Stimulated activated CD4-positive, alpha-beta T cell treated with anti-CD3 and anti-CD28 coated beads, Interleukin-15, amount 100 ng/mL, for 1 hour (primary cell): ENCODE data around the gene TTC5.
"Not testable (repeated sequence)": the region's sequence is repeated elsewhere in the genome, so short reads cannot be mapped to it uniquely, and the experiment has no call there.

Source experiments
- DNase-seq, 2 donors: peaks; one replicate each; pipeline ENCODE4 v3.0.0-alpha.2; 2020; ENCODE audit warnings: low read depth in 1 of 2, low spot score in 1 of 2

TTC5 gene, protein sequence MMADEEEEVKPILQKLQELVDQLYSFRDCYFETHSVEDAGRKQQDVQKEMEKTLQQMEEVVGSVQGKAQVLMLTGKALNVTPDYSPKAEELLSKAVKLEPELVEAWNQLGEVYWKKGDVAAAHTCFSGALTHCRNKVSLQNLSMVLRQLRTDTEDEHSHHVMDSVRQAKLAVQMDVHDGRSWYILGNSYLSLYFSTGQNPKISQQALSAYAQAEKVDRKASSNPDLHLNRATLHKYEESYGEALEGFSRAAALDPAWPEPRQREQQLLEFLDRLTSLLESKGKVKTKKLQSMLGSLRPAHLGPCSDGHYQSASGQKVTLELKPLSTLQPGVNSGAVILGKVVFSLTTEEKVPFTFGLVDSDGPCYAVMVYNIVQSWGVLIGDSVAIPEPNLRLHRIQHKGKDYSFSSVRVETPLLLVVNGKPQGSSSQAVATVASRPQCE

DNA sequence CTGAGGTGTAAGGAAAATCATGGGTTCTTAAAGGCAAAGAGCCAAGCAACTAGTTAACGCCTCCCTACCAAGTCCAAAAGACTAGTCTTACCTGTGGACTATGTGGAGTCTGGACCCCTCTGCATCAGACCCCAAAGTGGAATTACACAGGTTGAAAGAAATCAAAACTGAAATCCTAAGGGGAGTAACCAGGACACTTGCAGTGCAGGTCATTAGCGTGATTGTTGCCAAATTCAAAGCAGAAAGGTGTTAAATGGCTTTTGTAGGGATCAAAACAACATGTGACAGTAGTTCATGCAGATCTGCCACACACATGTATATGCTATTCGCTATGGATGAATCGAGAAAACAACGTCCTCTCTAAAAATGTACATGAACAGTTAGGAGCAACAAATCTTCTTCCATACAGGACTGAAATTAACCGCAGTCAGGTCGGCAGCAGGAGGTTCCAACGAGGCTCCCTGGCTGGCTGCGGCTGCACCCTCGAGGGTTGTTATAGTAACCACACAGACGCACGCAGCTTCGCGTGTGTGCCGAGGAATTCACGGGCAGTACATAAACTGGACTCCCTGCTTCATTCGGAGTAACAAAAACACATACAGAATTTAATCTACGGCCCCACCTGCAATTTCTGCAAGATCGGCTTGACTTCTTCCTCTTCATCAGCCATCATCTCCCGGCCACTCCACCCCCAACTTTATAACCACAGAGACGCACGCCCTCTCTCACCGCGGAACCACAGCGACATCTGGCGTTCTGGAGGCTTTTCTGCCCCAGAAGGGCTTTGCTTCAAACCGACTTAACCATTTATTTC is at the start of gene TTC5:
TSS of gene TTC5 (minus strand) at position 687 of the 814 bp plus-strand sequence. CDS start at position 673, 14 bp downstream.
- peak; percentile 83 to 84 for DNase-seq

DNA sequence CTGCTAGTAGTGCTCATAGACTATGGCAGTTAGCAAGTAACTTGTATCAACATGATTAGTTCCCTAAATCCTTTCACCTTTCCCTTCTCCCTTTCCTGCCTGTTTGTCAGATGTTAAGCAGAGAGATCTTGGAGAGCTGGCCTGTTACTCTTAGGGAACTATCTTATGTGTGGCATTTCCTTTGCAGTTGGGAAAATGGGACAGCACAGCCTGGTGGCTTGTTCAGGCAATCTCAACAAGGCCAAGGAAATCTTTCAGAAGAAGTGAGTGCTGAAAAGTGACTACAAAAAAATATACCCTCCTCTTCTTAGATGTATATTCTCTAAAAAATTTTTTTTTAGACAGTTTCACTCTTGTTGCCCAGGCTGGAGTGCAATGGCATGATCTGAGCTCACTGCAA is 45.1 kb upstream of the TTC5 start:
- DNase-seq: no peak

DNA sequence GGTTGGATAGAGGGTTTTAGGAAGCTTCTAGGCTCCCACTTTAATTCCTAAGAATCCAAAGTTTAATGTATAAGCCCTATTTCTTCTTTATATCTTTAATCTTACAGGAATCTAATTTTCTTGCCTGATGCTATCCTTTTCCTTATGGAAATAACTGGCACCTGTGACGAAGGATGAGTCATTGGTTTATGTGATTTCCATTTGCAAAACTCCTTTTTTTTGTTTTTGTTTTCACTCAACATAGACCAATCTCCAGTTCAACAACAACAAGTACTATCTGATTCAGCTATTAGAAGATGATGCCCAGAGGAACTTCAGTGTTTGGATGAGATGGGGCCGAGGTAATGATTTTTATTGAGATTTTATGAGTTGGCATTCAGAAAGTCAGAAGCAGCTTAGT is 44.5 kb upstream of the TTC5 start:
- DNase-seq: no peak

DNA sequence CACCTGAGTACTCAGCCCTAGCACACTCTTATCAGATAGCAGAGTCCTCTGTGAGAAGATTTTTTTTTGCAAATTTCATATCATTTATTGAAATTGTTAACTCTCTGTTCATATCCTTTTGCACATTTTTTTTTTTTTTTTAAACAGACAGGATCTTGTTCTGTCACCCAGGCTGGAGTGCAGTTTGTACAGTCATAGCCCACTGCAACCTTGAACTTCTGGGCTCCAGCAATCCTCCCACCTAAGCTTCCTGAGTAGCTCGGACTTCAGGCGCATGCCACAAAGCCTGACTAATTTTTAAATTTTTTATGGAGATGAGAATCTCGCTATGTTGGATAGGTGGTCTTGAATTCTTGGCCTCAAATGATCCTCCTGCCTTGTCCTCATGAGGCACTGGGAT is 42.0 kb upstream of the TTC5 start:
- DNase-seq: no peak

DNA sequence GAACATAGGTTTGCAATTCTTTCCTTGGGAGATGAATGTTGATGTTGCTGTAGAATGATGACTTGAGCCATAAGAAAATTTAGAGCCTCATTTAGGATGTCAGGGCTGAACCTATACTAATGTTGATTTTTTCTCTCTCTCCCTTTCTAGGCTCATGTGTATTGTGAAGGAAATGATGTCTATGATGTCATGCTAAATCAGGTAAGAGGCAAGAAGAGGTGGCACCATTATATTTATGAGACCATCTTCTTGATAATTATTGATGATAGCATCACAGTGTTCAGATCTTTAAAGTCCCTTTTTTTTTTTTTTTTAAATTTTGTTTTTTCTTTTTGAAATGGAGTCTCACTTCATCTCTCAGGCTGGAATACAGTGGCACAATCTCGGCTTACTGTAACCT is 41.0 kb upstream of the TTC5 start:
- DNase-seq: no peak

DNA sequence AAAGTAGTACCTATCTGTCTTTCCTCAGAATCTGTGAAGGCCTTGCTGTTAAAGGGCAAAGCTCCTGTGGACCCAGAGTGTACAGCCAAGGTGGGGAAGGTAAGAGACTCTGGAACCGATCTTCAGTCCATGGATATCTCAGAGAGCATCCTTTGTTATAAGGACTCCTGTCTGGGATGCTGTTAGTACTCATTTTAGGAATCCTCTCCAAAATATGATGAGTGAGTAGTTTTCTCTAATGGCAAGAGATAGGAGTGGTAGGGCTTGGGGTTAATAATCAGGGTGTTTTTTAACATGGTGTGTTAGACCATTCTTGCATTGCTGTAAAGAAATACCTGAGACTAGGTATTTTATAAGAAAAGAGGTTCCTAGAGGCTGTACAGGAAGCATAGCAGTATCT is 39.6 kb upstream of the TTC5 start:
- DNase-seq: no peak

DNA sequence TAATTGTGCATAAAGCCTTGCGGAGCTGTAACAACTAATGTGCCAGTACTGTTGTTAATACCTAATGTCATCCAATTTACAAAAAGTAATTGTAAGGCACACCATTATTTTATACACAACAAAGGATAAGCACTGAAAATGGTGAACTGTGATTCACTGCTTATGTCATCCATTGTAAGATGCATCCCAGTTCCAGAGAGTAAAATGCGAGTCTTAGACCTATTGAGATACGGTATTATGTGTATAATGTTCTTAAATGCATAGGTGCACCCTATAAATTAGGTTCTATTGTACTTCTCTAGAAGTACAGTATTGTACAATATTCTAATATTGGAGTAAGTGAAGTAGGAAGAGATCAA is 38.1 kb upstream of the TTC5 start:
- no peak for DNase-seq

DNA sequence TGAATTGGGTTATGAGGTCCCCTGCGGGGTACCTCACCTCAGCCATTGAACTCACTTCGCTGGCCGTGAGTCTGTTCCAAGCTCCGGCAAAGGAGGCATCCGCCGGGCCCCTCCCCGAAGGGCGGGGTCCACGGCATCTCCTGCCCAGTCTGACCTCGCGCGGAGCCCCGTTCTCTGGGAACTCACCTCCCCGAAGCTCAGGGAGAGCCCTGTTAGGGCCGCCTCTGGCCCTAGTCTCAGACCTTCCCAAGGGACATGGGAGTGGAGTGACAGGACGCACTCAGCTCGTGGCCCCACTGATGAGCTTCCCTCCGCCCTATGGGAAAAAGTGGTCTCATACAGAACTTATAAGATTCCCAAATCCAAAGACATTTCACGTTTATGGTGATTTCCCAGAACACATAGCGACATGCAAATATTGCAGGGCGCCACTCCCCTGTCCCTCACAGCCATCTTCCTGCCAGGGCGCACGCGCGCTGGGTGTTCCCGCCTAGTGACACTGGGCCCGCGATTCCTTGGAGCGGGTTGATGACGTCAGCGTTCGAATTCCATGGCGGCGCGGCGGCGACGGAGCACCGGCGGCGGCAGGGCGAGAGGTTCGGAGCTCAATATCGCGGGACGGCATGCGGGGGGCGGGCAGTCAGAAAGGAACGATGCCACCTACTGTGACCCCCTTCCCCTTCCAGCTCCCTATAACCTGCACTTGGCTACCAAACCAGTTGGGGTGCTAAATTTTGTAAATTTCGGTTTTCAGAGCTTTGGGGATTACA is 37.5 kb upstream of the TTC5 start, which contains the start of gene PARP2:
TSS of gene PARP2 (plus strand) at position 544 of the 770 bp plus-strand sequence. CDS start at position 551, 7 bp downstream.
- peak; percentile 76 to 82 for DNase-seq

DNA sequence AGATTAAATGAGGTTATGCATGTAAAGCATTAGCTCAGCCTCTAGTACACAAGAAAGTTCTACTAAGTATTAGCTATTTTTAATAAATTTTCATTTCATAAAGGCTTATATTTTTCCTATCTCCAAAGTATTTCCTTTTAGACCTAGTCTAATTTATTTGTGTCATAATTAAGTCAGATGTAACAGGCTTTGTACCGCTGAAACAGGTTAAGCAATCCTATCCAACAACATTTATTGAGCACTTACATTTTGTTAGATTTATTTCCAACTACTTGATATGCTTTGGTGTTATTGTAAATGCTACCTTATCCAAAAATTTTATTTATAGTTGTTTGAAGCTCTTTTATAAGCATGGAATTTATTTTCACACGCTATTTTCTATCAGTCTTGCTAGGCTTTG is 35.9 kb upstream of the TTC5 start:
- no peak for DNase-seq

DNA sequence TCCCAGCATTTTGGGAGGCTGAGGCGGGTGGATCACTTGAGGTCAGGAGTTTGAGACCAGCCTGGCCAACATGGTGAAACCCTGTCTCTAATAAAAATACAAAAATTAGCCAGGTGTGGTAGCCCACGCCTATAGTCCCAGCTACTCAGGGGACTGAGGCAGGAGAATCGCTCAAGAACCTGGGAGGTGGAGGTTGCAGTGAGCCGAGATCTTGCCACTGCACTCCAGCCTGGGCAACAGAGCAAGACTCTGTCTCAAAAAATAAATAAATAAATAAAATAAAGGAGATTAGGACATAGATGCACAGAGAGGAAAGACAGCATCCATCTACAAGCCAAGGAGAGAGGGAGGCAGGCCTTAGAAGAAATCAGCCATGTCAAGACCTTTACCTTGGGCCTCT is 35.3 kb upstream of the TTC5 start:
- not testable (repeated sequence) for DNase-seq

DNA sequence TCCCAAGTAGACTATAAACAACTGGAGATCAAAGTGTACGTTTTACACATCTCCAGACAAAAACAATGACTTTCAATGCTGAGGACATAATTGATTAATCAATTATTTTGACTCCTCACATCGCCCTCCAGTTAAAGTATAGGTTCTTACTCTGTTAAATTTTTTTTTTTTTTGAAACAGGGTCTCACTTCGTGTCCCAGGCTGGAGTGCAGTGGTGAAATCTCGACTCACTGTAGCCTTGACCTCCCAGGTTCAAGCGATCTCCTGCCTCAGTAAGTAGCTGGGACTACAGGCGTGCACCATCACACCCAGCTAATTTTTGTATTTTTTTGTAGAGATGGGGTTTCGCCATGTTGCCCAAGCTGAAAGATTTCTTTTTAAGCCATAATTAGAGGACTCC is 28.3 kb upstream of the TTC5 start:
- DNase-seq: no peak

DNA sequence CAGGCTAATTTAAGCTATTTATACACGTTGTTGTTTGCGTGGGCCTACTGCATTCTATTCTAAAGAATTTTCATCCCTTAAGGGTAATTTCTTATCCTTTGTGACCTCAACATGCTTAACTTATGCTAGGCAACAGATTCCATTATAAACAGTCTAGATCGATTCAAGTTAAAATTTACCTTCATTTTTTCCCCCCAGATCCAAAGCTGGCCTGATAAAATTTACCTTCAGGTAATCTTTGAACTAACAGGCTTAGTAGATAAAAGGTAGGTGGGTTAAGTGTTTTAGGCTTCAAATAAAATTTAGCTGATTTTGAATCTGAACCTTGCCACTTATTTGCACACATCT is 27.7 kb upstream of the TTC5 start:
- DNase-seq: no peak

DNA sequence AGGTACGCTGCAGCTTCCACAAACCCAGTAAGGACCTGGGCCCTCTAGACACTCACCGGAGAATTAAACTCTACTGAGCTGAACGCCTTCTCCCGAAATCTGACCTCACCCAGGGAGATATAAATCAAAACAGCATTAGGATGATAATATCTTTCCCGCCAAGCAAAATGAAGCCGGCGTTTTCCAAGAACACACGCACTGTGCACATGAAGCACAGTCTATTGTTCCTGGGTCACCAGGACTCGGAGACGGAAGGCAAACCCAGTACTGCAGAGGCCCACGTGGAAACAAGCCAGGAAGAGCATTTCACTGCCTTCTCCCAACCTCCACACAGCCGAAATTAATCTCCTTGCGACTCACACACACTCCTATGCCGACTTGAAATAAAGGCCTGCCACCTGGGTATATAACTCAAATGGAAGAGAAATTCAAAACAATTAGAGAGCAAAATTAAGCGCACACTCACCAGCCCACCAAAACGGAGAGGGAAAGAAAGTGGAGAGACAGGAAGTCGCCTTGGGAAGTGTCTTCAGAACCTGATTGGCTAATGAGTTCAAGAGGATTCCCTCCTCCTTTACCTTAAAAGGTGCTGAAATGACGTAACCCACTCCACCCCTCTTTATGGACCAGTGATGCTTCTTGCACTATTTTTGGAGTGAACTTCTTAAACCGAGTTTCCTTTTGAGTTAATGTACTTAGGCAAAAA is 27.2 kb upstream of the TTC5 start, which contains the start of gene CCNB1IP1:
TSS of gene CCNB1IP1 (minus strand) at position 492 of the 706 bp plus-strand sequence. CDS start 16,756 bp downstream, outside the sequence.
- no peak for DNase-seq

DNA sequence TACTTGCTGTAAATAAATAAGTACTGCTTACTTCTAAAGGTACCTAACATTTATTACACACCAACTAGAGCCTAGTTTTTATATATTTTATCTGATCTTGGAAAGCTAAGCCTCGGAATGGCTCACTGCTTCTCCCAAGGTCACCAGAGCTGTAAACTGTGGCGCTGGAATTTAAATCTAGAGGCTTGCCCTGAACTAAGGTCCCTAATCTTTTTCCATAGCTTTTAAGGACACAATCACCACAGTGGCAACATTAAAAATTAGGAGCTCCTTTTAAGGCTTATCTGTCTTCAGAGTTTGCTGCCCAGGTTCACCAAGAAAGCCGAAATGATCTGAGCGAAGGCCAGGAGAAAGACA is 26.7 kb upstream of the TTC5 start:
- no peak for DNase-seq

DNA sequence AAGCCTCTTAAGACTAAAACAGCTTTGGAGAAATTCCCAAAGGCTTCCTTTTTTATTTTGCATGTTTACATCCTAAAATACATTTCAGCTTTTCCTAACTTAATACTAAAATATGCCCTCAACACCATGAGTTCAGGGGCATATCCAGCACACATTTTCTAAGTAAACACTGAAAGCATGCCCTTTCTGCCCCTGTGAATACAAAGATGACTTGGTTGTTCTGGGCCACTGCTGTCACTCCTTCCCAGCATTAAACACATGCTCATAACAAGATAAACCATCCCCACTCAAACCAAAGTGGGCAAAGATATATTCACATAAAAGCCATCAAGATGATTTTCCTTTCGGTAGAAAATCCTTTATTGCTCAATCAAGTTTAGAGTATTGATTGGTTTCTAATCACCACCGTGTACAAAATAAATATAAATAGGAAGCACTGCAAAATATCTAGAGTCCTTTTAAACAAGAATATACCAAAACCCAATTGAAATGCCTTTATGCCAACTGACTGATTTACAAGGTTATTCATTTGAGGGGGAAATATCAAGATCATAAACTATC is 25.4 kb upstream of the TTC5 start:
- DNase-seq: no peak

DNA sequence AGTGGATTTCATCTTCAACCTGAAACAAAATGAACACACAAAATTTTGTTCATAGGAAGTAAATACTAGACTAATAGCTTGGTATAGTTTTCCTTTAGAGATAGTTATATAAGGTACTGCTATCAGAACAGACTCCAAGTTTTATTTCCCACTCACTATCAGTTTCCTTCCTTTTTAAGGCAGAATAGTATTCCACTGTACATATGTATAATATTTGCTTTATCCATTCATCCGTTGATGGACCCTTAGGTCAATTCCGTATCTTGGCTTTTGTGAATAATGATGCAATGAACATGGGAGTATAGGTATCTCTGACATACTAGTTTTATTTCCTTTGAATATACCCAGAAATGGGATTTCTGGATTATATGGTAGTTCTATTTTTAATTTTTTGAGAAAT is 23.6 kb upstream of the TTC5 start:
- DNase-seq: no peak

DNA sequence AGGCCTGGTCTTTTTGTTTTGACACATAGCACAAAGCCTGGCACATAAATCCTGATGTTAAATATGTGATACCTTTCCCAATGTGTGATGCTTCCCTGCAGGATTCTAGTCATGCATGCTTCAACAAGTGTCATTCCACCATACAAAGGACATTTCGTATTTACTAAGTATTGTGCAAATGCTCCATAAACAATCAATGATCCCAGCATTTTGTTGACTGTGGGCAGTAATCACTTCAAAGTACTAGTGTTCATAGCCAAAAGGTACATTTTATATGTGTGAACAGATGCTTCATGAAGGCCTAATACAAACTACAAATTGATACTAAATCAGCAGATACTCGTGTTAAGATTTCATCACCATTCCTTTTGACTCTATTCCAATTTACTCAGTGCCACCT is 23.0 kb upstream of the TTC5 start:
- no peak for DNase-seq

DNA sequence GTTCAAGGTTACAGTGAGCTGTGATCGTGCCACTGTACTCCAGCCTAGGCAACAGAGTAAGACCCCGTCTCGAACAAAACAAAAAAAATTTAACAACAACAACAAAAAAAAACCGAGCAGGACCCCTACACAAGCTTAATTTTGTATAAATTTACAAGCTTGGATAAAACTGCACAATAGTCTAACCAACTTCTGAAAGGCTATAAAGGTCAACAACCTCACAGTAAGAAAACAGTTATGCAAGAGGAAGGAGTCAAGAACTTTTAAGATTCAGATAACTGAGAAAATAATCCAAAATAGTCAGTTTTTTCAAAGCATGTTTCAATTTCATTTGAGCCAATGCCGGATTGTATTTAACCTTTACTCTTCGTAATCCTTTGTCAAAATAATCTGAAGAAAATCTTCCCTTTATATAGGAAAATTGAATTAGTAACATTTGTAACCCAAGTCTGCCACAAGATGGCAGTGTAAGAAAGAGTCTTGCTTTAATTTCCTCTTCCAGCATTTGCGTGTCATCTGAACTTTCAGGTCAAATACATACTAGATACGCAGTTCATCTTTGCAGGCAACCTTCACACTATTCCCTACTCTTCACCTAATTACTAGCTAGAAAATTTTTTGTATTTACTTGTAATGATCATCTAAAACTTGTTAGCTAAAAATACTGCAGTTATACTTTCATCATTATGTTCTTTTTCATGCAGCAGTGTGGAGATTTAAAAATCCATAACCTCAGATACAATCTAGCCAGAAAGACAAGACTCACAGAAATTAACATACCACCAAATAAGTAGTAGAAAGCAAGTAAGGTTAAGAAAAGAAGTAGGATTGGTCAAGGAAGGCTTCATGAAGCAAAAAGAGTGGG is 21.5 kb upstream of the TTC5 start:
- no peak for DNase-seq

DNA sequence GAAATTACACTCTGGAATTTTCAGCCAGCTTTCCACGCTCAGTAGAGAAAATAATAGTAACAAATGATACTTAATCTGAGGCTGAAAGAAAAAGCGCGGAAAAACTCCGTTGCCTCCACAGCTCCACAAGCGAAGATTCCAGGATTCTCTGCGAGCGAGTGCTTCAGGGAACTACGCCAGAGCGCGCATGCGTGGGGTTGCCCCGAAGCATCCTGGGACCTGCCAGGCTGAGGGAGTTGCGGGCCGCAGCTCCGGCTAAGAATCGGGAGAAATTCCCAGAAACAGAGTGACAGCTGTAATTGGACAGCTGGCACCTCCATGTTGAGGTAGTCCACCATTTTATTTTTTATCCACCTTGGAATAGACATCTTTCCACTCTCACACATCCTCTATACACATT is 12.0 kb upstream of the TTC5 start:
- DNase-seq: no peak

DNA sequence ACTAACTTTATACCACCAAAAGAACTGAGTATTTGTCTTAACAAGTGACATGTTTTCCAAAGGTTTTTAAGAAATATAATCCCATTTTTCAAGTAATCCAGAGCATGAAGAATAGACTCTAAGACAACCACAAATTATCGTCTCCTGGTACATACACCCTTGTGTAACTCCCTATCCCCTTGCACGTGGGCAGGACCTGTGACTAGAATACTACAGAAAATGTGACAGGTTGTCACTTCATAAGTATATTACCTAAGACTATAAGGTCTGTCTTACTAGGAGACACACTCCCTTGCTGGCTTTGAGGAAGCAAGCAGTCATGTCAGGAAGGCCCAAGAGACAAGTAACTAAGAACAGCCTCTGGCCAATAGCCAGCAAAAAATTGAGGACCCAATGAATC is 8.3 kb upstream of the TTC5 start:
- no peak for DNase-seq
